SHP77 treated with DMSO at 0.1 percent for 48 hours (cell line): ENCODE measurements around the gene DEGS2.

Experiments
- DNase-seq: peaks from one replicate; lab custom pipeline; 2025; lab: John Stamatoyannopoulos, UW

DEGS2 gene

GRCh38 chr14:100114109-100114765, 45.2 kb downstream of the DEGS2 start:
- DNase-seq, result no peak

GRCh38 chr14:100111931-100112704, 47.3 kb downstream of the DEGS2 start:
- no peak for DNase-seq

- DNase-seq, result no peak
These were observed 48.6 kb downstream of the DEGS2 start for GRCh38 chr14:100110816-100111215.

GRCh38 chr14:100109594-100109955, 49.9 kb downstream of the DEGS2 start:
- DNase-seq, result no peak

GRCh38 chr14:100108840-100109593, 50.4 kb downstream of the DEGS2 start:
- DNase-seq, result no peak

GRCh38 chr14:100108042-100108825, 51.2 kb downstream of the DEGS2 start:
- peak; percentile 43 for DNase-seq

- no peak for DNase-seq
These were observed 52.2 kb downstream of the DEGS2 start for GRCh38 chr14:100107236-100107635.

- DNase-seq, result no peak
These were observed 53.0 kb downstream of the DEGS2 start for GRCh38 chr14:100106250-100107112.

GRCh38 chr14:100105357-100106169, 53.9 kb downstream of the DEGS2 start:
- no peak for DNase-seq

GRCh38 chr14:100104523-100105300, 54.7 kb downstream of the DEGS2 start:
- no peak for DNase-seq

- no peak for DNase-seq
These were observed 55.5 kb downstream of the DEGS2 start for GRCh38 chr14:100104006-100104352.

- no peak for DNase-seq
These were observed 56.0 kb downstream of the DEGS2 start for GRCh38 chr14:100103250-100104005.

GRCh38 chr14:100102156-100102785, 57.2 kb downstream of the DEGS2 start:
- no peak for DNase-seq

- DNase-seq, result no peak
These were observed 59.3 kb downstream of the DEGS2 start for GRCh38 chr14:100100032-100100703.

GRCh38 chr14:100098171-100098570, 61.3 kb downstream of the DEGS2 start:
- no peak for DNase-seq

- DNase-seq, result no peak
These were observed 62.8 kb downstream of the DEGS2 start for GRCh38 chr14:100096656-100097055.
